HepG2 (cell line): ENCODE results near the gene FAM117A. TPM values are rescaled to one million over a fixed set of nuclear protein-coding genes. Genes with fewer than 3 reads are reported as not detected.

Source experiments
- ARNT ChIP-seq: fragments of 450-650 bp; IDR thresholded peaks from 2 replicates; pipeline ENCODE4 v1.6.1; 2017
- DR1 ChIP-seq: sonication (generic); formaldehyde crosslinking; IDR thresholded peaks from 2 replicates; pipeline ENCODE4 v1.8.0; 2021; ENCODE audit warnings: mild to moderate bottlenecking, missing genetic modification reagents, inconsistent platforms
- EHMT2 ChIP-seq: fragments of 200-600 bp; sonication (generic); IDR thresholded peaks from 2 replicates; pipeline ENCODE4 v1.7.0; 2017; ENCODE audit warnings: antibody characterized with exemption, low read depth, low read length, borderline replicate concordance
- HOMEZ ChIP-seq: IDR thresholded peaks from 2 replicates; pipeline ENCODE4 v1.6.1; 2016; ENCODE audit warnings: low read depth
- MAZ ChIP-seq, 2 experiments: sonication (generic) in 1 of 2; formaldehyde crosslinking in 1 of 2; IDR thresholded peaks; 2 replicates each; pipeline versions ENCODE4 v1.5.0 to v1.6.1; 2012 to 2020; ENCODE audit warnings: low read depth in 2 of 2, mild to moderate bottlenecking in 2 of 2, borderline replicate concordance in 1 of 2, improper control_type of control experiment in 1 of 2, low read length in 1 of 2, missing genetic modification reagents in 1 of 2, moderate library complexity in 1 of 2
- NBN ChIP-seq: fragments of 450-650 bp; conservative IDR thresholded peaks from 2 replicates; pipeline ENCODE4 v1.6.1; 2017
- NCOA2 ChIP-seq: sonication (generic); formaldehyde crosslinking; IDR thresholded peaks from 2 replicates; pipeline ENCODE4 v1.8.0; 2022; ENCODE audit warnings: inconsistent platforms
- NCOA5 ChIP-seq: sonication (generic); formaldehyde crosslinking; IDR thresholded peaks from 2 replicates; pipeline ENCODE4 v1.4.0; 2020; ENCODE audit warnings: missing genetic modification reagents
- PHF20 ChIP-seq: sonication (generic); formaldehyde crosslinking; IDR thresholded peaks from 2 replicates; pipeline ENCODE4 v1.5.0; 2020; ENCODE audit warnings: mild to moderate bottlenecking, missing genetic modification reagents
- POGZ ChIP-seq: sonication (generic); formaldehyde crosslinking; IDR thresholded peaks from 2 replicates; pipeline ENCODE4 v1.4.0; 2020; ENCODE audit warnings: mild to moderate bottlenecking, missing genetic modification reagents
- SP4 ChIP-seq: sonication (generic); formaldehyde crosslinking; IDR thresholded peaks from 2 replicates; pipeline ENCODE4 v1.8.1; 2023; ENCODE audit warnings: mild to moderate bottlenecking, missing genetic modification reagents
- SRF ChIP-seq: IDR thresholded peaks from 2 replicates; pipeline ENCODE4 v1.6.1; 2011; ENCODE audit warnings: mild to moderate bottlenecking, low read depth, low read length, moderate library complexity
- TAF1 ChIP-seq: sonication (generic); formaldehyde crosslinking; IDR thresholded peaks from 2 replicates; pipeline ENCODE4 v1.4.0; 2020; ENCODE audit warnings: missing genetic modification reagents
- TGIF2 ChIP-seq: IDR thresholded peaks from 2 replicates; pipeline ENCODE4 v1.6.1; 2016; ENCODE audit warnings: control low read depth, missing compliant biosample characterization
- TOPORS ChIP-seq: sonication (generic); formaldehyde crosslinking; IDR thresholded peaks from 2 replicates; pipeline ENCODE4 v1.8.0; 2023; ENCODE audit warnings: mild to moderate bottlenecking, missing genetic modification reagents
- ZBTB21 ChIP-seq: sonication (generic); formaldehyde crosslinking; IDR thresholded peaks from 2 replicates; pipeline ENCODE4 v1.4.0; 2020; ENCODE audit warnings: missing genetic modification reagents
- ZBTB7A ChIP-seq: sonication (generic); formaldehyde crosslinking; IDR thresholded peaks from 2 replicates; pipeline ENCODE4 v1.8.0; 2022; ENCODE audit warnings: mild to moderate bottlenecking, missing genetic modification reagents
- ZFX ChIP-seq: sonication (generic); formaldehyde crosslinking; IDR thresholded peaks from 2 replicates; pipeline ENCODE4 v1.4.0; 2020; ENCODE audit warnings: mild to moderate bottlenecking, low read depth, missing genetic modification reagents, moderate library complexity
- ZNF275 ChIP-seq: sonication (generic); formaldehyde crosslinking; IDR thresholded peaks from 2 replicates; pipeline ENCODE4 v1.8.0; 2022; ENCODE audit warnings: missing genetic modification reagents, mild to moderate bottlenecking, inconsistent platforms, borderline replicate concordance
- ZNF292 ChIP-seq: sonication (generic); formaldehyde crosslinking; IDR thresholded peaks from 2 replicates; pipeline ENCODE4 v1.8.1; 2022; ENCODE audit warnings: mild to moderate bottlenecking, low read depth, missing genetic modification reagents, borderline replicate concordance
- ZNF3 ChIP-seq: IDR thresholded peaks from 2 replicates; pipeline ENCODE4 v1.7.0; 2017; ENCODE audit warnings: inconsistent platforms
- polyA plus RNA-seq, 8 experiments: library from polyadenylated mRNA; depleted of rRNA in 3 of 8; stranded (reverse) in 7 of 8; unstranded in 1 of 8; fragments of >200 nt; fragmentation: Illumina TruSeq in 4 of 8; extraction: Trizol in 4 of 8; gene quantifications; 2 replicates each; pipeline versions ENCODE4 v1.2.1 to v1.2.3, GENCODE V29; 2011 to 2016; ENCODE audit warnings: low read depth in 4 of 8, missing spikeins in 1 of 8, mixed read lengths in 1 of 8; ENCODE audit not compliant: insufficient read depth in 1 of 8
- total RNA-seq, 5 experiments: library from RNA; depleted of rRNA; stranded (reverse); fragments of >200 nt; fragmentation: Illumina TruSeq; extraction: Trizol; gene quantifications; 2 replicates each; pipeline ENCODE4 v1.2.3, GENCODE V29; 2016; ENCODE audit warnings: low read depth in 1 of 5
- TF ChIP-seq, protein P1 (sequence below): sonication (generic); formaldehyde crosslinking; IDR thresholded peaks from 2 replicates; pipeline ENCODE4 v1.9.0; 2021; ENCODE audit warnings: missing genetic modification reagents, mild to moderate bottlenecking, borderline replicate concordance
- TF ChIP-seq, protein P2 (sequence below): fragments of 450-650 bp; IDR thresholded peaks from 2 replicates; pipeline ENCODE4 v1.6.1; 2016

FAM117A gene
- total and polyA plus RNA-seq, 2 of the 13 experiments (the other 11 are each of a cell fraction or from before 2014, with no cell fraction given), result 12.1 to 19.8 TPM

- TF ChIP-seq ZNF292 (CRISPR knock-in tag) (no peak), ZNF3 (no peak), TGIF2 (CRISPR knock-in tag) (0 out of 2 replicates have a peak, but pooled peaks have one; percentile 57), POGZ (CRISPR knock-in tag) (peak; percentile 95), NBN (no peak), SRF (0 out of 2 replicates have a peak, but pooled peaks have one; percentile 9), EHMT2 (peak; percentile 58; the same call in 1 of the 2 replicates), ZFX (CRISPR knock-in tag) (peak; percentile 57; the same call in 1 of the 2 replicates), ZBTB21 (CRISPR knock-in tag) (no peak), TAF1 (CRISPR knock-in tag) (peak; percentile 81), TOPORS (CRISPR knock-in tag) (0 out of 2 replicates have a peak, but pooled peaks have one; percentile 24), SP4 (peak; percentile 94), PHF20 (0 out of 2 replicates have a peak, but pooled peaks have one; percentile 2), HOMEZ (CRISPR knock-in tag) (peak; percentile 98), ZBTB7A (CRISPR knock-in tag) (no peak), ZNF275 (CRISPR knock-in tag) (peak; percentile 12; the same call in 1 of the 2 replicates), MAZ (IDR thresholded peaks at IDR 0.05; ENCODE audit: borderline replicate concordance, low read depth, low read length) (peak; percentile 85; the same call in 1 of the 2 replicates), MAZ (CRISPR knock-in tag; IDR thresholded peaks at IDR 0.05; ENCODE audit: low read depth) (no peak), NCOA2 (CRISPR knock-in tag) (no peak), NCOA5 (no peak), ARNT (no peak), DR1 (peak; percentile 97)
- TF ChIP-seq, protein P1, sequence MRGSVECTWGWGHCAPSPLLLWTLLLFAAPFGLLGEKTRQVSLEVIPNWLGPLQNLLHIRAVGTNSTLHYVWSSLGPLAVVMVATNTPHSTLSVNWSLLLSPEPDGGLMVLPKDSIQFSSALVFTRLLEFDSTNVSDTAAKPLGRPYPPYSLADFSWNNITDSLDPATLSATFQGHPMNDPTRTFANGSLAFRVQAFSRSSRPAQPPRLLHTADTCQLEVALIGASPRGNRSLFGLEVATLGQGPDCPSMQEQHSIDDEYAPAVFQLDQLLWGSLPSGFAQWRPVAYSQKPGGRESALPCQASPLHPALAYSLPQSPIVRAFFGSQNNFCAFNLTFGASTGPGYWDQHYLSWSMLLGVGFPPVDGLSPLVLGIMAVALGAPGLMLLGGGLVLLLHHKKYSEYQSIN (CRISPR knock-in tag), result no peak
- TF ChIP-seq, protein P2, sequence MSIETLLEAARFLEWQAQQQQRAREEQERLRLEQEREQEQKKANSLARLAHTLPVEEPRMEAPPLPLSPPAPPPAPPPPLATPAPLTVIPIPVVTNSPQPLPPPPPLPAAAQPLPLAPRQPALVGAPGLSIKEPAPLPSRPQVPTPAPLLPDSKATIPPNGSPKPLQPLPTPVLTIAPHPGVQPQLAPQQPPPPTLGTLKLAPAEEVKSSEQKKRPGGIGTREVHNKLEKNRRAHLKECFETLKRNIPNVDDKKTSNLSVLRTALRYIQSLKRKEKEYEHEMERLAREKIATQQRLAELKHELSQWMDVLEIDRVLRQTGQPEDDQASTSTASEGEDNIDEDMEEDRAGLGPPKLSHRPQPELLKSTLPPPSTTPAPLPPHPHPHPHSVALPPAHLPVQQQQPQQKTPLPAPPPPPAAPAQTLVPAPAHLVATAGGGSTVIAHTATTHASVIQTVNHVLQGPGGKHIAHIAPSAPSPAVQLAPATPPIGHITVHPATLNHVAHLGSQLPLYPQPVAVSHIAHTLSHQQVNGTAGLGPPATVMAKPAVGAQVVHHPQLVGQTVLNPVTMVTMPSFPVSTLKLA, result peak; percentile 24; the same call in 1 of the 2 replicates
Measured at GRCh38 chr17:49763735-49764558, at the start of gene FAM117A (continued).
